PC-3 (cell line): Measurements from ENCODE around the gene TBX18. TPM values are rescaled to one million over a fixed set of nuclear protein-coding genes. Genes with fewer than 3 reads are reported as not detected.

Experiments
- ATAC-seq: fragments of 200-7000 bp; cut with Tn5 transposase; 2 replicates; pipeline ENCODE4 v1.9.1; 2020; ENCODE audit warnings: mild to moderate bottlenecking, moderate library complexity
- Bru-seq: library from RNA; stranded (reverse); fragments of 400-500 nt; gene quantifications from one replicate; lab custom pipeline; 2021; lab: Mats Ljungman, UMichigan
- BruChase-seq, 2 experiments: library from RNA; stranded (reverse); fragments of 400-500 nt; gene quantifications; one replicate each; lab custom pipeline; 2021; lab: Mats Ljungman, UMichigan
- BruUV-seq: library from RNA; stranded (reverse); fragments of 400-500 nt; replicated peaks from 2 replicates; lab custom pipeline; 2021; lab: Mats Ljungman, UMichigan
- CTCF ChIA-PET: fragments of 300-600 bp; sonication (Branson Sonifier 250); formaldehyde crosslinking; loops from one replicate; lab custom pipeline; 2022; ENCODE audit warnings: antibody characterized with exemption; lab: Charles Lee
- POLR2A ChIA-PET: fragments of 300-600 bp; sonication (Branson Sonifier 250); formaldehyde crosslinking; loops from one replicate; lab custom pipeline; 2022; ENCODE audit warnings: antibody characterized with exemption; ENCODE audit not compliant: unreplicated experiment; lab: Charles Lee
- DNase-seq: peaks from one replicate; pipeline ENCODE4 v3.0.0-alpha.2; 2015
- H2AFZ ChIP-seq: fragments of 300-600 bp; sonication (generic); 2 replicates; pipeline ENCODE4 v1.6.0; 2016; ENCODE audit warnings: antibody characterized with exemption, low read length
- H3F3A ChIP-seq: fragments of 300-600 bp; sonication (generic); one replicate; pipeline ENCODE4 v1.6.0; 2017; ENCODE audit warnings: antibody characterized with exemption, low read length, control low read depth, mild to moderate bottlenecking; ENCODE audit not compliant: unreplicated experiment
- H3K27ac ChIP-seq: fragments of 300-600 bp; sonication (generic); 2 replicates; pipeline ENCODE4 v1.5.1; 2016; ENCODE audit warnings: mild to moderate bottlenecking, low read length
- H3K27me3 ChIP-seq: fragments of 300-600 bp; sonication (generic); 2 replicates; pipeline ENCODE4 v1.6.1; 2016; ENCODE audit warnings: low read length, mixed read lengths
- H3K36me3 ChIP-seq: fragments of 300-600 bp; sonication (generic); 2 replicates; pipeline ENCODE4 v1.6.1; 2016; ENCODE audit warnings: low read depth, mixed run types, low read length, mixed read lengths
- H3K4me1 ChIP-seq: fragments of 300-600 bp; sonication (generic); 2 replicates; pipeline ENCODE4 v1.5.1; 2016; ENCODE audit warnings: low read length; ENCODE audit not compliant: insufficient read depth
- H3K4me2 ChIP-seq: fragments of 300-600 bp; sonication (generic); 2 replicates; pipeline ENCODE4 v1.6.0; 2016; ENCODE audit warnings: low read length
- H3K4me3 ChIP-seq: fragments of 300-600 bp; sonication (generic); 2 replicates; pipeline ENCODE4 v1.5.1; 2016; ENCODE audit warnings: mild to moderate bottlenecking, low read length, mixed read lengths
- H3K79me2 ChIP-seq: fragments of 300-600 bp; sonication (generic); 2 replicates; pipeline ENCODE4 v1.6.1; 2017; ENCODE audit warnings: low read length, mixed read lengths
- H3K9ac ChIP-seq: fragments of 300-600 bp; sonication (generic); 2 replicates; pipeline ENCODE4 v1.6.0; 2016; ENCODE audit warnings: mild to moderate bottlenecking, low read length
- H3K9me2 ChIP-seq: fragments of 300-600 bp; sonication (generic); replicated peaks from 2 replicates; pipeline ENCODE4 v1.6.1; 2016; ENCODE audit warnings: mixed run types, low read length, mixed read lengths
- H3K9me3 ChIP-seq: fragments of 300-600 bp; sonication (generic); 2 replicates; pipeline ENCODE4 v1.6.1; 2016; ENCODE audit warnings: low read length, mixed read lengths
- H4K20me1 ChIP-seq: fragments of 300-600 bp; sonication (generic); 2 replicates; pipeline ENCODE4 v1.6.1; 2016; ENCODE audit warnings: low read length, mixed read lengths
- CTCF ChIP-seq: fragments of 300-600 bp; sonication (generic); conservative IDR thresholded peaks from 2 replicates; pipeline ENCODE4 v1.5.1; 2017; ENCODE audit warnings: antibody characterized with exemption, low read depth, mild to moderate bottlenecking, low read length
- EZH2 ChIP-seq: fragments of 300-600 bp; sonication (generic); IDR thresholded peaks from one replicate; pipeline ENCODE4 v1.6.1; 2017; ENCODE audit warnings: antibody characterized with exemption, mild to moderate bottlenecking, low read length; ENCODE audit not compliant: unreplicated experiment
- EZH2phosphoT487 ChIP-seq: fragments of 300-600 bp; sonication (generic); IDR thresholded peaks from 2 replicates; pipeline ENCODE4 v1.6.1; 2018; ENCODE audit warnings: mild to moderate bottlenecking, antibody characterized with exemption, low read length, borderline replicate concordance
- intact Hi-C: fragments of 100-400 bp; cut with micrococcal nuclease; formaldehyde crosslinking; loops from 2 replicates; pipeline ENCODE4 v1.9.0; 2023
- long read RNA-seq: library from polyadenylated mRNA; unstranded; transcript quantifications from one replicate; pipeline ENCODE4 v2.0.0, GENCODE V29; 2021; ENCODE audit not compliant: unreplicated experiment
- total RNA-seq: library from RNA; depleted of rRNA; stranded (reverse); fragments of >200 nt; gene quantifications from 2 replicates; pipeline ENCODE4 v1.2.3, GENCODE V29; 2014; rRNA removed

Gene TBX18
- total RNA-seq (not detected in 2 replicates), Bru-seq, nascent RNA (percentile 8 among the genes with signal in this experiment), BruChase-seq, experiment 1, labeled RNA remaining after a 6-hour chase (percentile 3 among the genes with signal in this experiment), BruChase-seq, experiment 2, labeled RNA remaining after a 2-hour chase (percentile 8 among the genes with signal in this experiment)
- long read RNA-seq: 0 reads

- TF ChIP-seq EZH2phosphoT487 (no peak), EZH2 (no peak), CTCF (no peak)
- H3K36me3 ChIP-seq: no peaks in the 10 kb centered on the region
- no peaks in the 10 kb centered on the region for H3K4me1 ChIP-seq
- no peaks in the 10 kb centered on the region for H3K9me2 ChIP-seq
- H4K20me1 ChIP-seq: no peaks in the 10 kb centered on the region
- intact Hi-C loops: no loop called here
- POLR2A ChIA-PET: no interaction called here
- H3K27me3 ChIP-seq: peaks cover 77% of the 10 kb centered on the region
- no peak within 1 kb of the TSS for H3K4me3 ChIP-seq
- no peaks in the 10 kb centered on the region for H3K9me3 ChIP-seq
- DNase-seq: no peak
- CTCF ChIA-PET: no interaction called here
- H2AFZ ChIP-seq: no peak within 1 kb of the TSS
- no TSS peak for BruUV-seq
- no peak within 1 kb of the TSS for H3K9ac ChIP-seq
- H3K27ac ChIP-seq: no peak within 1 kb of the TSS
- no peak for ATAC-seq
- no peaks in the 10 kb centered on the region for H3K79me2 ChIP-seq
- H3F3A ChIP-seq: no peaks in the 10 kb centered on the region
- no peak within 1 kb of the TSS for H3K4me2 ChIP-seq
These were observed at the start of gene TBX18 for GRCh38 chr6:84764332-84765049. TSS of gene TBX18 (minus strand) at chr6:84764598. CDS start at chr6:84764181, 417 bp downstream.

- no peaks in the 10 kb centered on the region for H3K4me1 ChIP-seq
- ATAC-seq (no peak), DNase-seq (peak; percentile 16)
- no peak overlapping the region for H3K9ac ChIP-seq
- no peak overlapping the region for H3K4me3 ChIP-seq
- H3K9me3 ChIP-seq: no peaks in the 10 kb centered on the region
- H3K36me3 ChIP-seq: no peaks in the 10 kb centered on the region
- ChIA-PET POLR2A (no interaction called here), CTCF (no interaction called here)
- H3K9me2 ChIP-seq: no peaks in the 10 kb centered on the region
- H4K20me1 ChIP-seq: no peaks in the 10 kb centered on the region
- H3F3A ChIP-seq: no peaks in the 10 kb centered on the region
- no peaks in the 10 kb centered on the region for H3K27me3 ChIP-seq
- no peak overlapping the region for H3K27ac ChIP-seq
- BruUV-seq: no TSS peak
- no peak overlapping the region for H2AFZ ChIP-seq
- intact Hi-C loops: no loop called here
- H3K4me2 ChIP-seq: no peak overlapping the region
- H3K79me2 ChIP-seq: no peaks in the 10 kb centered on the region
- TF ChIP-seq EZH2phosphoT487 (no peak), EZH2 (no peak), CTCF (no peak)
These were observed 47.0 kb upstream of the TBX18 start for GRCh38 chr6:84811351-84811750.

- POLR2A ChIA-PET: no interaction called here
- no peaks in the 10 kb centered on the region for H3K9me2 ChIP-seq
- TF ChIP-seq EZH2 (no peak), CTCF (no peak), EZH2phosphoT487 (no peak)
- no peak for DNase-seq
- H3F3A ChIP-seq: no peaks in the 10 kb centered on the region
- peaks cover 8% of the 10 kb centered on the region for H3K4me1 ChIP-seq
- no peaks in the 10 kb centered on the region for H3K79me2 ChIP-seq
- no peak overlapping the region for H2AFZ ChIP-seq
- H3K27me3 ChIP-seq: no peaks in the 10 kb centered on the region
- no peak for ATAC-seq
- no peak overlapping the region for H3K4me3 ChIP-seq
- no peaks in the 10 kb centered on the region for H3K9me3 ChIP-seq
- no peak overlapping the region for H3K4me2 ChIP-seq
- BruUV-seq: no TSS peak
- H3K36me3 ChIP-seq: no peaks in the 10 kb centered on the region
- H3K9ac ChIP-seq: no peak overlapping the region
- CTCF ChIA-PET: no interaction called here
- intact Hi-C loops: no loop called here
- no peak overlapping the region for H3K27ac ChIP-seq
- no peaks in the 10 kb centered on the region for H4K20me1 ChIP-seq
These were observed 45.1 kb upstream of the TBX18 start for GRCh38 chr6:84809455-84809854.
